ENCODE data around the gene CYP27C1.
"Not testable (repeated sequence)": the region's sequence is repeated elsewhere in the genome, so short reads cannot be mapped to it uniquely, and the experiment has no call there.

CYP27C1 gene, protein sequence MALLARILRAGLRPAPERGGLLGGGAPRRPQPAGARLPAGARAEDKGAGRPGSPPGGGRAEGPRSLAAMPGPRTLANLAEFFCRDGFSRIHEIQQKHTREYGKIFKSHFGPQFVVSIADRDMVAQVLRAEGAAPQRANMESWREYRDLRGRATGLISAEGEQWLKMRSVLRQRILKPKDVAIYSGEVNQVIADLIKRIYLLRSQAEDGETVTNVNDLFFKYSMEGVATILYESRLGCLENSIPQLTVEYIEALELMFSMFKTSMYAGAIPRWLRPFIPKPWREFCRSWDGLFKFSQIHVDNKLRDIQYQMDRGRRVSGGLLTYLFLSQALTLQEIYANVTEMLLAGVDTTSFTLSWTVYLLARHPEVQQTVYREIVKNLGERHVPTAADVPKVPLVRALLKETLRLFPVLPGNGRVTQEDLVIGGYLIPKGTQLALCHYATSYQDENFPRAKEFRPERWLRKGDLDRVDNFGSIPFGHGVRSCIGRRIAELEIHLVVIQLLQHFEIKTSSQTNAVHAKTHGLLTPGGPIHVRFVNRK

DNA sequence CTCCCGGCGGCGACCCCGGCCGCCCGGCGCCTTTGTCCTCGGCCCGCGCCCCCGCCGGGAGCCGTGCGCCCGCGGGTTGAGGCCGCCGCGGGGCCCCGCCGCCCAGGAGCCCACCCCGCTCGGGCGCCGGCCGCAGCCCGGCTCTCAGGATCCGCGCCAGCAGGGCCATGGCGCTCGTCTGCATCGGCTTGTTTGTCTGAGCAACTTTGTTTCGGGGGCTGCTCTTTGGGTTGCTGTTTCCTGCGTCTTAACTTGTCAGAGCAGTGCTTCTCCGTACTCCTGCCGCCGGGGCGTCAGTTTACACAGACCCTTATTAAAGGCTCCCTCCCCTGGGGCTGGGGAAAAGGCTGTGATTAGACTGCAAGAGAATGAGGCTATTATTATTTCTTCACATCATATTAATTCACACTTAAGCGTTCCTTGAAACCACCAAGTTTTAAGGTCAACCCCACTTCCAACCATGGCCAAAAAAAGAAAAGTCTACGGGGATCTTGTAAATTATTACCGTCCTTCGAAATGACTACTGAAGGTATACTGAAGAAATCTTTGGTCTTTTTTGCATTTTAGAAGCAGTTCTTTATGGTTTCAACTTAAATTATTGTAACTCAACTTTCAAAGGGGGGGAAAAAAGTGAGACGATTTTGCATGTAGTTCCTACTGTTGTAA lies at the start of gene CYP27C1:
TSS of gene CYP27C1 (minus strand) at position 198 of the 666 bp plus-strand sequence. CDS start at position 169, 29 bp downstream.
- DNase-seq (ENCODE audit: low read depth in 2 of 2): no peak

DNA sequence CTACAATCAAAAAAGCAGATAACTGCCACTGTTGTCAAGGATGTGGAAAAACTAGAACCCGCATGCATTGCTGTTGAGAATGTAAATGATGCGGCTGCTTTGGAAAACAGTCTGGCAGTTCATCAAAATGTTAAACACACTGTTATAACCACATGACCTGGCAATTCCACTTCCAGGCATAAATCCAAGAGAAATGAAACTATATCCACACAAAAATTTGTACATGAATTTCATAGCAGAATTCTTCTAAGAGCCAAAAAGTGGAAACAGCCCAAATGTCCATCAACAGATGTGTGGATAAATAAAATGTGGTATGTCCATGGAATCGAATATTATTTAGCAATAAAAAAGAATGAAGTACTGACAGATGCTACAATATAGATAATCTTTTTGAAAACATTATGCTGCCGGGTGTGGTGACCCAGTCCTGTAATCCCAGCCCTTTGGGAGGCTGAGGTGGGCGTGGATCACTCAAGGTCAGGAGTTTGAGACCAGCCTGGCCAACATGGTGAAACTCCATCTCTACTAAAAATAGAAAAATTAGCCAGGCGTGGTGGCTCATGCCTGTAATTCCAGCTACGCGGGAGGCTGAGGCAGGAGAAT lies 41.8 kb upstream of the CYP27C1 start:
- DNase-seq (ENCODE audit: low read depth in 2 of 2): no peak

DNA sequence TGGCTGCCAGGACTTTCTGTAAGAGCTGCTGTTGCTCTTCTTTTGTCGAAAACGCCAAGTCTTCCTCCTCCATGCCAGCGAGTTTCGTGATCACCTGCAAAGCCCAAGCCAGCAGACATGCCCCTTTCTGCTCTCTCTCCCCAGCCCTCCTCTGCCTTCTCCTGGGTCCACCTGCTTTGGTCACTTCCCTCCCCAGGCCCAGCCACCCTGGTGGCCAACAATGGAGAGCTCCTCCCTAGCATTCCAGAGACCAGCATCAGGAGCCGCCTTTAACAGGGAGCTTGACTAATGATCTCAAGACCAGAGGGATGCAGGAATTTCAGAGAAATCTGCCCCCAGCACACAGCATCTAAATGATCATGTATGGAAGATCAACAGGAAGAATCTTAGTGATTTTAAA lies 39.3 kb upstream of the CYP27C1 start:
- no peak for DNase-seq (ENCODE audit: low read depth in 2 of 2)

DNA sequence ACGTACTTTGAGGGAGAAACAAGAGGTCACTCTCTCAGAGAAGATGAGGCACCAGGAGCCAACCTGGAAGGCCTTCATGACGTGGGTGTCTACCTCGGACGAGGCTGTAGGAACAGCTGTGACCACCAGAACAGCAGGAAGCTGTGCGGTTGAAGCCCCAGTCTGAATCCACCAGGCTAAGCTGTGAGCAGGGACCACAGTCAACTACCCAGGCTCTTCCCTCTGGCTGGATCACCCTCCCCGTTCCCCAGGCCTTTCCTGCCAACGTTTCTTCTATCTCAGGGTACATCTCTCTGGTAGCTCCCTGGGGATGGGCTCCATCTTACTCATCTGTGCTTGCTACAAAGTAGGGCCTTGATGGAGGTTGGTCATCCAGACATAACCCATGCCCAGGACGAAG lies 36.8 kb upstream of the CYP27C1 start:
- DNase-seq (ENCODE audit: low read depth in 2 of 2): no peak

DNA sequence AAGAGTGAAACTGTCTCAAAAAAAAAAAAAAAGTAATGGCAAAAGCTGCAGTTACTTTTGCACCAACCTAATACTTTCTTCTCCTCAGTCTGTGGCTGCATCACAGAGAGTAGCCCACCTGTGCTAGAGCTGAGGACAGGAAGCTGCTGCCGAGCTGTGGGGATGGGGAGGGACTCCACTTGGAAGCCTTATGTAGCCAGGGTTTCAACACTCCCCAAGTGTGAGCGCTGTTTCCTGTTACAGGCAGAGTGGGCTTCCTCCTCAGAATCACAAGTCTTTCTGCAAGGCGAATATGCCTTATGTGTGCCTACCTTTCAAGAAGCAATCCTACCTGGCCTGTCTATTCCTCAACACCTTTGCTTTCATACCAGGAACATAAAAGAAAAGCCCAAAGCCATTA lies 36.3 kb upstream of the CYP27C1 start:
- DNase-seq (ENCODE audit: low read depth in 2 of 2): no peak

DNA sequence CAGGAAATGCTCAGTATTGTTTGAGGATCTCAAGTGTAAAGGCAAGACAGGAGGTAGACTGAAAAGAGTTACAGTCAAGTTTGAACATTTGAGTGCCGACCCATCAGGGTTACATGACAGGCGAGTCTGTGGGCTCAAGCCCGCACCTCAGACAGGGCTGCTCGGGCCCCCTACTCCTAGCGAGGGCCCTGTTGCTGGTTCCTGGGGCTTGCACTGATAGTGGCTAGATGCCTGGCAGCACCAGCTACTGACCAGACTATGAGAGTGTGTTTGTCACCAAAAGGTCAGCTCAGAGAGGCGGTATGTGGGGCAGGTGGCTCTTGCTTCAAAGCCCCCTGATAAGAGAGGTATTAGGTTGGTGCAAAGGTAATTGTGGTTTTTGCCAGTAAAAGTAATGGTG lies 35.6 kb upstream of the CYP27C1 start:
- DNase-seq (ENCODE audit: low read depth in 2 of 2): no peak

DNA sequence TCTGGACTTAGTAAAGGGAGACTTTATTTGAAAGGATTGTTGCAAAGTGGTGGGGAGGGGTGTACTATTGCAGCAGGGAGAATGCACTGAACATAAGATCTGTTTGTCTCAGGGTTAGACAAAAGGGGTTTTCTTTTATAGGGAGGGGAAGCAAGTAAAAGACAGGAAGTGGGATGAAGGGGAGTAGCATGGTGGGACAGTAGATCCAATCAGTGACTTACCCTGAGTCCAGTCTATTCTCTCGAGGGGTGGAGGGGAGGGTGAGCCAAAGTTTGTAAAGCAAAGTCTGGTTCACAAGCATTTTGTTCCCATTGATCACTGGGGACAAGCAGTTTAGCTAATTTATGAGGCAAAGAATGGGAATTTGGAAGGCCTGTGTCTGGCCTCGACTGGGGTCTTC lies 35.0 kb upstream of the CYP27C1 start:
- no peak for DNase-seq (ENCODE audit: low read depth in 2 of 2)

DNA sequence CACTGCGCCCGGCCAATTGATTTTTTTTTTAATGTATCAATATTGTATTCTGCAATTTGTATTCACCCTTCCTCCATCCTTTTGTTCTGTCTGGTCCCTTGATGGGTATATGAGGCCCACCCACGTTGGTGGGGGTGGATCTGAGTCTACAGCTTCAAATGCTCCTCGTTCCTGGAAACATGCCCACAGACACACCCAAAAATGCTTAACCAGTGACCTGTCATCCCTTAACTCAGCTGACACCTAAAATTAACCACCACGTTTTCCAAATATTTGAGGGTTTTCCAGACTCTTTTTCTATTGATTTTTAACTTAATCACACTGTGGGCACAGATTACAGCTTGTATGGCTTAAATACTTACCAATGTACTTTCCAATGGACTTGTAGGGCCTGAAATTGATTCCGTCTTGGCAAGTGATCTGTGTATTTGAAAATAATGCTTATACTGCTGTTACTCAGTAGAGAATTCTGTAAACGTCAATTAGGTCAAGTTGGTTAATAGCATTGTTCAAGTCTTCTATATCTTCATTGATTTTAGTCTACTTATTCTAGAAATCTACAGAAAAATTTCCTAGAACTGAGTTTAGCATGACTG lies 34.4 kb upstream of the CYP27C1 start:
- no peak for DNase-seq (ENCODE audit: low read depth in 2 of 2)

DNA sequence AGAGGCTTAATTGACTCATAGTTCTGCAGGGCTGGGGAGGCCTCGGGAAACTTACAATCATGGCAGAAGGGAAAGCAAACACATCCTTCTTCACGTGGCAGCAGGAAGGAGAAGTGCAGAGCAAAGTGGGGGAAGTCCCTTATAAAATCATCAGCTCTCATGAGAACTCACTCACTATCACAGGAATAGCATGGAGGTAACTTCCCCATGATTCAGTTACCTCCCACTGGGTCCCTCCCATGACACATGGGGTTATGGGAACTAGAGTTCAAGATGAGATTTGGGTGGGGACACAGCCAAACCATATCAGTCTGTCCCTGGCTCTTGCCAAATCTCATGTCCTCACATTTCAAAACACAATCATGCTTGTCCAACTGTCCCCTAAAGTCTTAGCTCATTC lies 21.1 kb upstream of the CYP27C1 start:
- not testable (repeated sequence) for DNase-seq (ENCODE audit: low read depth in 2 of 2)

DNA sequence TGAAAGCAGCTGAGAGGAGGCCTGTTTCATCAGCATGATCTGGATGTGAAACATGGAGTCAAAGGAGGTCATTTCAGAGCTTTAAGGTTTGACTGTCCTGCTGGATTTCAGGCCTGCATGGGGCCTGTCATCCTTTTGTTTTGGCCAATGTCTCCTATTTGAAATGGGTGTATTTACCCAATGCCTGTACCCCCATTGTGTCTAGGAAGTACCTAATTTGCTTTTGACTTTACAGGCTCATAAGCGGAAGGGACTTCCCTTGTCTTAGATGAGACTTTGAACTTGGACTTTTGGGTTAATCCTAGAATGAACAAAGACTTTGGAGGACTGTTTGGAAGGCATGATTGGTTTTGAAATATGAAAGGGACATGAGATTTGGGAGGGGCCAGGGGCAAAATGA lies 19.3 kb upstream of the CYP27C1 start:
- no peak for DNase-seq (ENCODE audit: low read depth in 2 of 2)

DNA sequence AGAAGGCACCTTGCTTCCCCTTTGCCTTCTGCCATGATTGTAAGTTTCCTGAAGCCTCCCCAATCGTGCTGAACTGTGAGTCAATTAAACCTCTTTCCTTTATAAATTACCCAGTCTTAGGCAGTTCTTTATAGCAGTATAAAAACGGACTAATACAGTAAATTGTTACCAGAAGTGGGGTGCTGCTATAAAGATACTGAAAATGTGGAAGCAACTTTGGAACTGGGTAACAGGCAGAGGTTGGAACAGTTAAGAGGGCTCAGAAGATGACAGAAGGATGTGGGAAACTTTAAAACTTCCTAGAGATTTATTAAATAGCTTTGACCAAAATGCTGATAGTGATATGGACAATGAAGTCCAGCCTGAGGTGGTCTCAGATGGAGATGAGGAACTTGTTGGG lies 17.7 kb upstream of the CYP27C1 start:
- DNase-seq (ENCODE audit: low read depth in 2 of 2): not testable (repeated sequence)

DNA sequence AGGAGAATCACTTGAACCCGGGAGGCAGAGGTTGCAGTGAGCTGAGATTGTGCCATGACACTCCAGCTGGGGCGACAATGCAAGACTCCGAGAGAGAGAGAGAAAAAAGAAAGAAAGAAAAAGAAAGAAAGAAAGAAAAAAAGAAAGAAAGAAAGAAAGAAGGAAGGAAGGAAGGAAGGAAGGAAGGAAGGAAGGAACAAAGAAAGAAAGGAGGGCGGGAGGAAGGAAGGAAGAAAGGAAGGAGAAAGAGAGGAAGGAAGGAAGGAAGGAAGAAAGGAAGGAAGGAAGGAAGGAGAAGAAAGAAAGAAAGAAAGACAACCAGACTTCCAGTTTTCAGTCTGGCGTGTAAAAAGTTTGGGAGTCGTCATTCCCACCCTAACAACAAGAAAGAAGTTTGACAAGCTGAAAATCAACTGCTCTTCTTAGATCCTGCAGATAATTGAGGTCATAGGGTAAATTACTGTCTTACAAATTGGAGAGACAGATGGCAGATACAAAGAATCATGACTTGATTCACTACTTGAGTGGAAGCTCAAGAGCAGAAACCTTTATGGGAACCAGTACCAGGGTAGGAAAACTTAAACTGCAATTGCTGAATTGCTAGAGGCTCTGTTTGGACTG lies 15.1 kb upstream of the CYP27C1 start:
- no peak for DNase-seq (ENCODE audit: low read depth in 2 of 2)

DNA sequence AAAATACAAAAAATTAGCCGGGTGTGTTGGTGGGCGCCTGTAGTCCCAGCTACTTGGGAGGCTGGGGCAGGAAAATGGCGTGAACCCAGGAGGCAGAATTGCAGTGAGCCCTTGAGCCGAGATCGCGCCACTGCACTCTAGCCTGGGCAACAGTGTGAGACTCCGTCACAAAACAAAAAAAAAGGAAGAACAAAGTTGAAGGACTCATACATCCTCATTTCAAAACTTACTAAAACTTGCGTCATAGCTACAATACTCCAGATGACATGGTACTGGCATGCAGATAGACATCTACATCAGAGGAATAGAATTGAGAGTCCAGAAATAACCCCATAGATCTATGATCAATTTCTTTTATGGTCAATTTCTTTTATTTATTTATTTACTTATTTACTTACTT lies 13.6 kb upstream of the CYP27C1 start:
- no peak for DNase-seq (ENCODE audit: low read depth in 2 of 2)

DNA sequence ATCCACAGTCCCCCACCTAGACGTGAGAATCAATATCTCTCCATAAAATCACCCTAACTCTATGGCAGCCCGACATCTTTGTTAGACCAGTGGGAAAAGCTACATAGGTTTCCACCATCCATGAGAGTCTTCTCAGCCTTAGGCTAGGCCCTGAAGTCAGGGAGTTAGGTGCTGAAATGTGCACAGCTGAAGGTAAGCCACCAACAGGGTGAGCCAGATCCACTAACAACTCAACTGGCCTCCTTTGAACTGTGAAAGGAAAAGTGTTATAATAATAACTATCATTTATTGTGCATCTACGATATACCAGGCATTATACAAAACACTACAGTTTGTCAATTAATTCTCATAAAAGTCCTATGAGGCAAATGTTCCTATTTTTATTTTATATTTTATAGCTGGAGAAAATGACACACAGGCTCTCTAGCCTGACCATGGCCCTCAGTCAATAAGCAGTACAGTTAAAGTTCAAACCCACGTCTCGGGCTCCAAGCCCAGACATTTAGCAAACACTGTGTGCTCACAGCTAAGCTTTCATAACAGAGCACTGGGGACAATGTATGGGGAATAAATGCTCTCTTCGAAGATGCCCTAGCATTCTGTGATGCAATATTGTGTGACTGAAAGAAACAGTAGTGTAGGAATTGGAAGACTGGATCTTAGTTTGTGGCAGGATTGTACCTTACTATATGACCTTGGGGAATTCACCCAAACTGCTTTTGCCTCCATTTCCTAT lies 11.2 kb upstream of the CYP27C1 start:
- no peak for DNase-seq (ENCODE audit: low read depth in 2 of 2)

DNA sequence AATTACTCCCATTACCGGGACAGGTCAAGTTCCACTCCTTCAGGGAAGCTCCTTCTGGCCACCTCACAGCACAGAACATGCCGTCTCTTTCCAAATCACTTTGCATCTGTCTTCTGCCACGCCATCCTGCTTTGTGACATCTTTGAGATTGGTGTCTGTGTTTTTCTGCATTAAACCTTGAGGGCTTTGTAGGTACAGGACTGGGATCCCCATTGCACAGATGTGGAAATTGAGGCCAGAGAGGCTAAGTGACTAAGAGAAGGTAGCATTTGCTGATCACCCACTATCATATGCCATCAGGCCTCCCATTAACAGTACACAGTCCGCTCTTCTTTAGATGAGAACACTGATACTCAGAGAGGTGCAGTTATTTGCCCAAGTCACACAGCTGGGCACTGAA lies 9.5 kb upstream of the CYP27C1 start:
- no peak for DNase-seq (ENCODE audit: low read depth in 2 of 2)

DNA sequence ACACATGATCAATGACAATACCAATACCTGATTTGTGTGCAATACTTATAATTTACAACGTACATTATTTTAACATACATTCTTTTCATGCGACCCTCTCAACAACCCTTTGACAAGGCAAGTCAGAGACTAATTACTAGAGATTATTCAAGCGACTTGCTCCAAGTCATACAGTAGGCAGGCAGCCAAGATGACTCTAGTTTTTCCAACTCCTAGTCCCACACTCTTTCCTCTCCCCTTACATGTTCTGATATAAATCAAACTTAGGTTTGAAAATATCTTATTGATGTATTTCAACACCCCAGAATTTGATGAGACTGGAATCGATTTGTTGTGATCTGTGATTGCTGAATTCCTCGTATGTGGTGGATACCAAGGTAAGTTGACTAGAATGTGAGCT lies 8.0 kb upstream of the CYP27C1 start:
- no peak for DNase-seq (ENCODE audit: low read depth in 2 of 2)

DNA sequence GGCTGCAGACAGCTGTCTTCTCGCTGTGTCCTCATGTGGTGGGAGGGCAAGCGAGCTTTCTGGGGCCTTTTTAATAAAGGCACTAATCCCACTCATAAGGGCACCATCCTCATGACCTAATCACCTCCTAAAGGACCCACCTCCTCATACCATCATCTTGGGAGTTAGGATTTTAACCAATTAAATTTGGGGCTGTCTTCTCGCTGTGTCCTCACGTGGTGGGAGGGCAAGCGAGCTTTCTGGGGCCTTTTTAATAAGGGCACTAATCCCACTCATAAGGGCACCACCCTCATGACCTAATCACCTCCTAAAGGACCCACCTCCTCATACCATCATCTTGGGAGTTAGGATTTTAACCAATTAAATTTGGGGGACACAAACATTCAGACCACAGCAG lies 7.2 kb upstream of the CYP27C1 start:
- not testable (repeated sequence) for DNase-seq (ENCODE audit: low read depth in 2 of 2)

DNA sequence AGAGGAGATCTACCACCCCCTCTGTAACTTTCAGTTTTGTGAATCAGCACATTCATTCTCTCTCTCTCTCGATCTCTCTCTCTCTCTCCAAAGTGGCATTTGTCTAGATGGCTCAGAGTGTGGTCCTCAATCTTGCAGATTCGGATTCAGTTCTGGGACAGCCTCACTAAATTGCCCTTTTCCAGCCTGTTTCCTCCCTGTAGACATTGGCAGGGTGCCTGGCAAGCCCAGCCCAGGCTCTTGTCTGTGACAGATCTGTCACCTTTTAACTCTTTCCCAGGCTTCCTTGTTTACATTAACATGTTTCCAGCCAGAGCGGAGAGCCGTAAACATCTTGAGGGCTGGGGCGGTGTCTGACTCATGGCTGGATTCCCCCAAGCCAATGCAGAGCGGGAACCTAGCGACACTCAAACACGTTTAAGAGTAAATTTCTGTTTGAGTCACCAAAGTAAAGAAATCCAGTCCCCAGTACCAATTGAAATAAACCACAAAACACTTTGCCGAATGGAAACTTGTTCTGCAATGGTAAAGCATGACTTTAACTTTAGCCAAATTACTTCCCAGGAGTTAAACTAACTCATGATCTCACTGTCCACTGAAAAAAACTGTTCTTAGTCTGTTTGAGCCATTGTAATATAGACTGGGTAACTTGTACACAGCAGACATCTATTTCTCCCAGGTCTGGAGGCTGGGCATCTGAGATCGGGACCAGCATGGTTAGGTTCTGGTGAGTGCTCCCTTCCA lies 6.6 kb upstream of the CYP27C1 start:
- DNase-seq (ENCODE audit: low read depth in 2 of 2): no peak

DNA sequence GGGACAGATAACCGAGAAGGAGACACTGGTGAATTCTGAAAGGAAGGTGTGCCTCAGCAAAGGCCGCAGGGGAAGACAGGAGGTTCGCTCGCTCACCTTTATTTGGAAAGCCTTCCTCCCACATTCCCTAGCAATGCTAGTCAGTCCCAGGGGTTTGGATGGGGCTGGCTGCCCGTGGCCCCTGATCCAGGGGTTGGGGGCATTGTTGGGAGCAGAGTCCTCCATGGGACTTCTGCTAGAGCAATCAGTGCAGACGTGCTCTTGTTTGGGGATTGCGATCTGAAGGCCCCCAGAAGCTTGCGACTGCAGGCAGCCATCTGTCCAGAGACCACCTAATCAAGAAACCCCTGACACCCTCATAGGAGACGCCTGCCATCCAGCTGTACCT lies 6.0 kb upstream of the CYP27C1 start:
- DNase-seq (ENCODE audit: low read depth in 2 of 2): no peak

DNA sequence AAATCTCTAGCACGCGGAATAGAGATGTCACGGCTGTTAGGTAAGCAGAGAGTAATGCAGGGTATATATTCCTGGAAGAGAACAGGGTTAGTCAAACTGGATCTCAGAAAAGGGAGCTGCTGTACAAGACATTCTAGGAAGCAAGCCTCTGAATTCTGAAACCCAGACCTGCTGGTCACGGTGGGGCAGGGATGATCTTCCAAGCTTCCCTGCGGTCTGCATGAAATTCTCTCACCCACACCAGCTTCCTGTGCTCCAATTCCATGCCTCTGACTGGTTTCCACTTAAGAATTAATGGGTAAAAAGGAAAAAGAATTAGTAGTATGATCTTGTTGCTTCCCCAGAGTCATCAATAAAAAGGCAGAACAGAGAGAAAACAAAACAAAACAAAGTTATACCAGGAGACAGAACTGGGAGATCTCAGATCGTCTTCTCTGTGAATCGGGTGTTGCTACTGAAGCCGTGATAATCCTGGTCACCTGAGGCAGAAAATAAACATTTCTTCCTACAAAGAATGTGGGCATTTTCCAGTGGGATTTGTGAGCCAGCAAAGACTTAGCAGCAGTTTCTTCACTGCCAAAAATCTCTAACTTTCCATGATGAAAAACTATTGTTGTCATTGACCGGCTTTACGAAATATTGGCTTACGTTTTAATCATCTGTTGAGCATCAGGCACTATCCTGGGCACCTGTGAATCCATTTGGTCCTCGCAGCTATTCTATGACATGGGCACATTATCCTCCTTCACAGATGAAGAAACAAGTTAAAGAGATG lies 5.3 kb upstream of the CYP27C1 start:
- no peak for DNase-seq (ENCODE audit: low read depth in 2 of 2)
